GM21737 (cell line): ENCODE data around the gene TUNAR.

ENCODE experiments used
- ATAC-seq: cut with Tn5 transposase; IDR thresholded peaks from one replicate; pipeline ENCODE4 v1.9.1; 2021; ENCODE audit warnings: mild to moderate bottlenecking, moderate library complexity; ENCODE audit not compliant: unreplicated experiment

The TUNAR gene

DNA sequence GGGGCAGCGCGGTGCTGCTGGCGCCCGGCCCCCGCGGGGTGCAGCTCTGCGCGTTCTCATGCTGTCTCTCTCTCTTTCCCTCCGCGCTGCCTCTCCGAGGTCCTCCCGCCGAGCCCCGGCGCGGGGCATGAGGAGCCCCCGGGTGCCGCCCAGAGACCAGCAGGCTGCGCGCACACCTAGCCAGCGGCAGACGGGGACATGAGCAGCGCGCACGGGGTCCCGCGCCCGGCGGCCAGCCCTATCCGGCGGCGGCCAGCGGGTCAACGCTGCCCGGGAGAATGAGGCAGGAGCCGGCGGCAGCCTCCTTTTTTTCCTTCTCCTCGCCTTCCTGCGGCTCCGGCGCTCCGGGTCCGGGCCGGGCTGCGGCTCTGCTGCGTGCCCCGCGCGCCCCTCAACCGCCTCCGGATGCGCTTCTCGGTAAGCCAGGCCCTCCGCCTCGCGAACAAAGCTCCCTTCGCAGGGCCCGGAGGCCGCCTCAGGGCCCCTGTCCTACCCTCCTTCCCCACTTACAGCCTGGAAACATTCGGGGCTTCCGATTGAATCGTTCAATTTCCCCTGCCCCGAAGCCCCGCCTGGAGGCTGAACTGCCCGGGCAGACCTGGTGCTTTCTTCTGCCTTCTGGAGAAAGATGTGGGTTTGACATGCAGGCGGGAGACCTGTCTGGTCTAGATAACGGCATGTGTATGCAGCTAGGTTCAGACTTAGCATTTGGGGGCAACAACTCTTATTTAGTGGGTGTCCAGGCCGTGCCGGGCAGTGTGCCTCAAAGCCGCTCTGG, at the start of gene TUNAR:
TUNAR (plus strand) TSS at position 72 of the 778 bp plus-strand sequence.
- ATAC-seq, result no peak

DNA sequence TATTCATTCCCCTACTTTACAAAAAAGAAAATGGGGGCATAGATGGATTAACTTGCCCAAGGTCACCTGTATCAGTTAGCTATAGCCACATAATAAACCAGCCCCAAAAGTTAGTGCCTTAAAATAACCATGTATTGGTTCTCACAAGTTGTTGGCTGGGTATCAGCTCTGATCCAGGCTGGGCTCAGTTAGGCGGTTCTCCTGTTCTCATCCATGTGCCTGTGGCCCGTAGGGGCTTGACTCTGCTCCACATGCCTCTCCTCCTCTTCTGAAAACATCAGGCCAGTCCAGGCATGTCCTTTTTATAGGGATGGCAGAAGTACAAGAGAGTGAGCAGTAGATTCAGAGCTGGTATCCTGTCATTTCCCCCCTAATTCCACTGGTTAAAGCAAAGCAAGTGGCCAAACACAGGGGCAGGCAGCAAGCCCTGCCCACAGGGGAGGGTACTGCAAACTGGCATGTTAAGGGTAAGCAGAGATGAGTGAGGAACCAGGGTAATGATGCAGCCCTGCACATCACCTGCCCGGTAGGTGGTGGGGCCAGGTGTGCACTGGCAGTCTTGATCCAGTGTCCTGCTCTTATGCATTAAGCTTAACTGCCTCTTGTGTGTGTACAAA, 47.9 kb upstream of the TUNAR start:
- no peak for ATAC-seq

DNA sequence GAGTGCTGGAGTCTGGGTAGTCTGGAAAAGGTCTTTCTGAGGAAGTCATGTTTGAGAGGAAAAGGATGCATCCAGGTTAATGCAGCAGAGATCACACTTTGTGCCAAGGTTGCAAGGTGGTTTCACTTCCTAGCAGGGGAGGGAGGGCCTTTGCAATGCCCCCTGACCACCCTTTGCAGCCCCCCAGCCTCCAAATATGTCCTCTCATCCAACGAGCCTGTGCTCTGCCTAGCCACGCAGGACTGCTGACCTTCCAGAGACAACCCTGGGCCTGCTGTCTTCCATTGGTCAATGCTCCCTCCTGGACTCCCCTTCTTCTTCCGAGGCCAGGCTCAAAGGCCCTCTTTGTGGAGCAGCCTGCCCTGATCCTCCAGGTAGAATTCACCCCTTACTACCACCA, 47.3 kb upstream of the TUNAR start:
- no peak for ATAC-seq

DNA sequence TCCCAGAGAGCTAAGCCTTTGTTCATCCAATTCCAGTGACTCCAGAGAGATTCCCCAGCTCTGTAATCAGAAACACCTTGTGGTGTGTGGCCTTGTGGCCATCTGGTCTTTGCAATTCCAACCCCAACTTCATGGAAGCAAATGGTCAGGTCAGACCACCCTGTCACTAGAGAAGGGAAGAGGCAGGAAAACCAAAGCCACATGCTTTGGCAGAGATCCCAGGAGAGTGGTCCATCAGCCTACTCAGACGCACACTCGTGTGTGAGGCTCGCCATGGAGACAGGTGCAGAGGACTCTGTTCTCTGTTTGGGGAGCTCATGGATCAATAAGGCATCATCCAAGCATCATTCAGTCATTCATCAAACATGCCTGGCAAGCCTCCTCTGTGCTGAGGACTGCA, 46.2 kb upstream of the TUNAR start:
- no peak for ATAC-seq

DNA sequence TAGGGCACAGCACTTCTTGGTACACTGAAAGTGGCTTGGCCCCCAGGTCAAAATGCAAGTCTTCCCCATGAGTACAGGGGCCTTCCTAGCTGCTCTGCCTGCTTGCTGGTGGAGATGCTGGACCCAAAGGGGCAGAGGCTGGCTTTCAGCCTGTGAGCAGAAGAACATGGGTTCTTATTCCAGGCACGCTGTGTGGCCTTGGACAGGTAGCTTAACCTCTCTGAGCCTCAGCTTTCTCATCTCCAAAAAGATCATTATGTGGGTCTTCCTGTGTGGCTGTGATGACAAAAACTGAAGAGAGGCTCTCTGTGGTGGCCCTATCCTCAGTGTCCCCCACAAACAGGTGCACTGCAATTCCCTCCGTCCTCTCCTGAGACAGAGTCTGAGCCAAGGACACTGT, 45.6 kb upstream of the TUNAR start:
- no peak for ATAC-seq

DNA sequence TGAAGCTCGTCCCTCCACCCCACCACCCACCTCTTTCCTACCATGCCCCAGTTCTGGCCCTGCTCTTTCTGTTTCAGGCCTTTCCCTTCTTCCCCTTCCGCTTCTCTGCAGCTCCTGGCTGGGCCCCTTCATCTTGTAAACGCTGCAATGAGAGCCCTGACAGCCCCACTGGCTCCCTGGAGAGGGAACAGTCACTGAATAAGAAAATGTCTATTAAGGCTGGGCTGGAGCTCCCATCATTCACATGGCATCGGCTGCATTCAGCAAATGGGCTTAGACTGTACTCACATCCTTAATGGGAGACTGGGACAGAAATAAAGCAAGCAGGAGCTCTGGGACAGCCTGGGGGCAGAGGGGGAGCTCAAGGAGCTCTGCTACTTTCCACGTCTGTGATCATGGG, 45.2 kb upstream of the TUNAR start:
- no peak for ATAC-seq

DNA sequence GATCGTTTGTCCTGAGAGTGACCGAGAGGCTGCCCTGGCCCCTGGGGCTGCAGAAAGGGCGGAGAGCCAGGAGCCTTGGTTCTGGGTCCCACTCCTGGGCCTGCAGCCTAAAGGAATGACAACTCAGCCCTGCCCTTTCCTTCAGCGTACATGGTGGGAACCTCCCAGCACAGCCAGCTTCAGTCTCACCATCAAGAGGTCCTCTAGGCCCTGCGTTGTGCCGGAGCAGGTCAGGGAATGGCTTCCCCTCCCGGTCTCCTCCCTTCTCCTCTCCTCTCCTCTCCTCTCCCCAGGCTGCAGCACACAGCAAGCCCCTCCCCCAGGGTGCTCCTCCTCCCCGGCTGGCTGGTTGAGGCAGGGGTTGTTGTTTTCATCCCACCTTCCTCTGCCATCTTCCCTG, 44.6 kb upstream of the TUNAR start:
- no peak for ATAC-seq

DNA sequence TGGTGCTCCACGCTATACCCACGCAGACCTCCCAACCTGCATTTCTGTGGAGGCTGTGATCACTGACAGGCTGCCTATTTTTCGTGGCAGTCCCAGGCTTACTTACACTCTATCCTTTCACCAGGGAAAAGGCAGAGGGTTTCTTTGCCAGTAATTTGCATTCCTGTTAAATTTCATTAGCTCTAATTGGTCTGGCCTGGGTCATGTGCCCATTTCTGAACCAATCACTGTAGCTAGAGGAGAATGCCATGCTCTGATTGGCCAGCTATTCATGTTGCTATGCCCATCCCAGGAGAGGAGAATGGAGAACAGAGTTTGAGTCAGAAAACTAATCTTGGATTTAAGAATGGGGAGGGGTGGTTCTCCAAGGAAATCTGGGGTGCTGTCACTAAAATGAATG, 43.2 kb upstream of the TUNAR start:
- ATAC-seq, result no peak

DNA sequence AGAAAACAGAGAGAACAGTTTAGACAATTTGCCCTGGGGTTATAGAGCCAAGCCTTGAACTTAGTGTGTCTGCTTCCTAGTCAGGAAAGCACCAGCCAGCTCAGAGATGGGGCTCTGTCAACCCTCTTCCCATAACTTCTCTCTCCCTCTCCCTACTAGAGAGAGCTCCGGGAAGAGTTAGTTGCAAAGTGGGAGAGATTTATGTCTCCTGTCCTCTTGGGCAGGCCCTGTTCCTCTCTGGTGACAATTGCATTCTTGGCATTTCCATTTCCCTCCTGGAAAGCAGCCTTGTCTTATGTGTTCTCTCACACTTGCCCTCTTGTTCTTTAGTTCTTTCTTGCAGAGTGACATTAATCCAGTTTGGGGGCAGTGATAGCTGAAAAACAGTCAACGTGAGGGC, 42.1 kb upstream of the TUNAR start:
- no peak for ATAC-seq

DNA sequence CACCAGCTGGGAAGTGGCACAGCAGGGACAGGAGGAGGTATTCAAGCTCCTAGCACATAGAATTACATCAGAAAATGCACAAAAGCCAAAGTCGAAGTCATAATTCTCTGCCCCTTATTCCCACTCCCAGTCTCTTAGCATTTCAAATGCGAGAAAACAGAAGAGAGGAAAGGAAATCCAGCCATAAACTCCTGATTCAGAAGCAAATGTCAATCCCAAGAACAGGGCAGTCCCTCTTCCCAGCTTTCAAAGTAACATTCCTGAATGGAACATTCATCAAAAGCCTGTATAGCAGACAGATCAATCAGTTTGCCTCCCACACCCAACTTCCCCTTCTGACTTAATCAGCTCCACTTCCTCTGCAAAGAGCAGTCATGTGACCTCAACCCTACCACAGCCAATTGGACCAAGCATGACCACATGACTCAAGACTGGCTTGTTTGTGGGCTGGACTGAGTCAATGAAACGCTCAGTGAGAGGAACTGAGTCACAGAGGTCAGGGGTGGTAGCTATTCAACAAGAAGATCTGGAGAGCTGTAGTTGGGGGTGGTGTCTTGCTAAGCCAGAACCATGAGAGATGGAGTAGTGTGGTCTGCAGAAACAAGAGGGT, 41.4 kb upstream of the TUNAR start:
- ATAC-seq, result no peak

DNA sequence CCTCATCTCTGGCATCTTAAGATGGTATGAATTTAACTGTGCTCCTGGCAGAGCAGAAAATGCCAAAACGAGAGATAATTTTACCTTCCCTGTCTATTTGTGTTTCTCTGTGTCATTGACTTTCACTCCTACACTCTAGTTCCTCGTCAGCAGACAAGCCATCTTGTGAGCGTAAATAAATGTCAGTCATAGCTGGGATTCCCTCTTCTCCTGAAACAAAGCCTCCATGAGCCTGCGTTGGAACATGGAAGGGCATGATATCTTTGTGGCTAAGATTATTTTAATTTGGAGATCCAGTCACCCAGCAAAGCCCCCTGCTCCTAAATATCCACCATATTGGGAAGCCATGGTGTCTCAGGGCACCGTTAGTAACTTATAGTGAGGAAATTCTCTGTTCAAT, 37.8 kb upstream of the TUNAR start:
- no peak for ATAC-seq

DNA sequence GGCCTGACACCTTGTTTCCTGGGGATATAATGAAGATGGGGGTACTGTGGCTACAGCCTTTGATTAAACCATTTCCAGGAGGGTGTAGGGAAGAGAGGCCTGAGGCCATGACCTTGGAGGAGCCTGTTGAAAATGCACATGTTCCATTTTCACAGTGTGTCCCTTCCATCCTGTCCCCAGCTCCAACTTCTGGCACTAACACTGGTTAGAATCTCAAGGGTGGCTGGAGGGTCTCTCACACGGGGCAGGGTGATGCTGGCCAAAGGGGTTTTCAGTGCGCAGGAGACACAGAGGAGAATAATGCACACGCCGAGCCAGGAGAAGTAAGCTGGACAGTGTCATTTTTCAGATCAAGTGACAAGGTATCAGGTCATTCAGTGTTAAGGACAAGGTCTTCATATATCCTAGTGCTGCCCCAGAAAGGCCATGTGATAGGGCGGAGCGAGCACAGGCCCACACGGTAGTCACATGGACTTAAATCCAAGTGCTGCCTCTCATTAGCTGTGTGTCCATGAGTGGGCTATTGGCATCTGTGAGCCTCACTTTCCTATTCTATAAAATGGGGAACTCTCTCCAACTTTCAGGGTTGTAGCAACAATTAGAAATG, 36.4 kb upstream of the TUNAR start:
- no peak for ATAC-seq

DNA sequence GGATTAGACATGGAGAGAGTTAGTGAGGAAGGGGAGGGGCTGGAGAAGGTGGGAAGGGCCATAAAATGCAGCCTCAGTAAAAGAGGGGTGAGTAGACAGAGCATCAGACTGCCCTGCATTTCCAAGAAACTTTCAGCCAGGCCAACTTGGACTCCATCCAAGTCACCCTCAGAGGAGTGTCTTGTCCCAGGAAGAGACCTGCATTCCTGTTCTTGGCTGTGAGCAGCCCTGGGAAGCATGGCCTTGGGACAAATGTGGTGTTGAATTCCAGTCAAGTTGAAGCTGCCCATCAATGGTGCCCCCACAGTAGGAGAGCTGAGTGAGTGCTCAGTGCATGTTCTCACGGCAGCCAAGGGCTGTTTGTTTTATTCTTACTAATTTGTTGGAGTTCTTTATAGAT, 35.0 kb upstream of the TUNAR start:
- no peak for ATAC-seq

DNA sequence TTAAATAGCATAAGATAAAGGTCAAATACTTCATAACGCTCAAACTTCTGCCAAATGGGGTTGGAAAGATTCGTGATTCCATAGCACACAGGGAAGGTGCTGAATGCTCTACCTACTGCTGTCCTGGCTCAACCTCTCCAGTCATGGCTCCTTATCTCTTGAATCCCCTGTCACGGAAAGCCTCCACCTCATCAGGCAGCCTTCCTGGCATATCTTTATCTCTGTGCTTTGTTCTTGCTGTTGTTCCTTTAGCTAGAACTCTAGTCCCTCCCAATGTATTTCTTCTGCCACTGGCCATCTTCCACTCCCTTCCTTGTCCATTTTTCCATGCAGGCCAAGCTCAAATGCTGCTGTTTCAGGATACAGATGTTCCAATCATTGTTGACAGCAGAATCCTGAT, 26.9 kb upstream of the TUNAR start:
- no peak for ATAC-seq

DNA sequence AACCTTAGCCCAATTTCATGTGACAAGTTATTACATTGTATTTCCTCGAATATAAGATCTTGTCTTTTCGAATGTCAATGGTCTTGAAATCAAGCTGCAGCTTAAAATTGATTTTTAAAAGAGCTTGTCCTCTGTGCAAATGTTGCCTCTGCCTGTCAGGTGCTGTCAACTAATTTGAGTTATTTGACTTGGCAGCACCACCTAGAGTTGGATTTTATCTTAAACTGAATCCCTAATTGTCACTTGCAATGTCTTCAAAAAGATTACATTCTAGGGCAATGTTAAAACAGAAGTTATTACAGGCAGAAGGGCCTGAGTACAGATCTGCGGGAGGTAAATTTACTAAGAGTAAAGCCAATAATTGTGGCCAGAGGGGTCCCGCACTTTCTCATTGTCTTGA, 26.2 kb upstream of the TUNAR start:
- no peak for ATAC-seq

DNA sequence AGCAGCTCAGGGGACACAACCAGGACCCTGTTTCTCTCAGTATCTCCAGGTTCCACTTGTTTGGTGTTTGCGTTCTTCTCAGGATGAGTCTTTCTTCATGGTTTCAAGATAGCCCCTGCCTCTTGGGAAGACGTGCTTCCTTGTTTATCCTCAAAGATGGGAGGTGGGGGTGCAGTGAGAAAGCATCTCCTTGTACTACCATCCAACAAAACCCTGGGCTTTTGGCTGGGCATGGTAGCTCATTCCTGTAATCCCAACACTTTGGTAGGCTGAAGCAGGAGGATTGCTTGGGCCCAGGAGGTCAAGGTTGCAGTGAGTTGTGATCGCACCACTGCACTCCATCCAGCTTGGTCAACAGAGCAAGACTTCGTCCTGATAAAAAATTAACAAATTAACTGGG, 21.0 kb upstream of the TUNAR start:
- ATAC-seq, result no peak

DNA sequence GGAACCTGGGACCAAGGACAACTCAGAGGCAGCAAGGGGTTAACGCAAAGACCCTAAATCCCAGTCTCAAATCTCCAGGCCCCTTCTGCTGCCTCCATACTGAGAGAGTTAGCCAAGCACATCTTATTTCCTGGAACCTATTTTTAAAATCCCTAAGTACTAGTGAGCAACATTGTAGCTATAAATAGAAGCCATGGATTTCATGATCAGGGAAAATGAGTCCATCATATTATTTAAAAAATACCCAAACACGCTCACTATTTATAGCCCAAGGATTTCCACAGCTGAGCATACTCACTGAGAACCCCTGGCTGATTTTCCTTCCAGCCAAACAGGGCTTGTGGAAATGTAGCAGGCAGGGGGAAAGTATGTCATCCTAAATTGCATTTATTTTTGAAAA, 19.4 kb upstream of the TUNAR start:
- ATAC-seq, result no peak

DNA sequence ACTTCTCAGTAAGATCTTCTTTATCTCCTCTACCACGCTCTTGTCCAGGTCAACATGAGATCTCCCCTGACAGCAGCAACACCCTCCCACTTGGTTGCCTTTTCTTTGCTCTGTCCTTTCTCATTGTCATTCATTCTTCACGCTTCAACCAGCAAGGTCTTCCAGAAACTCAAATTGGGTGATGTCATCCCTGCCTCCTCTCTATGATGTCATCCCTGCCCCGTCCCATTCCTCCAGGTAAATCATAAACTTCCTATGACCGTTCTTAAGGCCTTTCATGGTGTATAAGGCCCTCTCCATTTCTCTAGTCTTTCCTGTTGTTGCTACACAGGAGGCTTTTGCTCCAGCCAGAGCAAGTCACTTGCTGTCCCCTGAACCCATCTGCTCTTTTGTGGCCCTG, 17.7 kb upstream of the TUNAR start:
- ATAC-seq, result no peak

DNA sequence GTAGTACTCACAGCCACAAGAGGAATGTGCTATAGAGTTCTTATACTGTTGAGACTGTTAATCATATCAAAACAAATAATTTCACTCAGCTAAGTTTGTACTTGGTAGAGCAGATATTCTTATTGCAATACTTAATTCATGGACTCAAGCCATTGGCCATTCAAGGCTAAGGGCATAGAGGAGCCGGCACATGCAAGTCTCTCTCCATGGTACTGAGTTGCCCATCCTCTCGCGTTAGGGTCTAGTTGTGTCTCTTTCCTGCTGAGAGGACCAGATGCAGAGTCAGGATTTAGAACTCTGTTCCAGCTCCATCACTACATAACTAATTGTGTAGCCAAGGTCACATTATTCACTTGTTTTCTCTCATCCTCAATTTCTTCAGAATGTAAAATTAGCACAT, 14.4 kb upstream of the TUNAR start:
- ATAC-seq, result no peak

DNA sequence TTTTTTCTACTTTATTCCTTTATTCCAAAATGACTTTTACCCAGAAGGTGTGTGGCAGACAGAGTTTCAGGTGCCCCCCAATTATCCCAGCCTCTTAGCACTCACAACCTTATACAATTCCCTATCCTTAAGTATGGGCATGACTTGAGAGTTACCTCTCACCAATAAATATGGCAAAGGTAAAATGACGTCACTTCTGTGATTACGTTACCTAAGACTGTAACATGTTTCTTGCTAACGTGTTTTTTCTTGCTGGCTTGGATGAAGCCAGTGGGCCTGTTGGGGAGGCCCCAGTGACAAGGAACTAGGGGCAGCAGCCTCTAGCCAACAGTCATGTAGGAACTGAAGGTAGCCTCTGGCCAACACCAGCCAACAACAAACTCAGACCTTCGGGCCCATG, 13.3 kb upstream of the TUNAR start:
- no peak for ATAC-seq

DNA sequence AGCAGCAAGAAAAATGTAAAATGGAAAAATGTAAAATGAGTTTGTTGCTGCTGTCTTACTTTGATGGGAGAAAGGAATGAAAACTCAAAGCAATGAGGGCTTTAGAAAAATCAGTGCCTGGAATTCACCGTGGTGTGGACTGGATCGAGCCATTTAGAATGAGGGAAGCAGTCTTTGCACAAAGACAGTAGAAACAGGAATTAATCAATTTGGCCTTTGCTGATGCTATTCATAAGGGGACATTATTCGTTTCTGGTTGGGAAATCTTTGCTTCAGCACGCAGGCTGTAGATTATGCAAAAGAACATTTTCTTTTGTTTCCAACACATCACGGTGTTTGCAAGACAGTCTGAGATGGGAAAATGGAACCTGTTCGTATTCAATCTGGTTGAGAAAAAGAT, 6.9 kb upstream of the TUNAR start:
- ATAC-seq, result no peak

DNA sequence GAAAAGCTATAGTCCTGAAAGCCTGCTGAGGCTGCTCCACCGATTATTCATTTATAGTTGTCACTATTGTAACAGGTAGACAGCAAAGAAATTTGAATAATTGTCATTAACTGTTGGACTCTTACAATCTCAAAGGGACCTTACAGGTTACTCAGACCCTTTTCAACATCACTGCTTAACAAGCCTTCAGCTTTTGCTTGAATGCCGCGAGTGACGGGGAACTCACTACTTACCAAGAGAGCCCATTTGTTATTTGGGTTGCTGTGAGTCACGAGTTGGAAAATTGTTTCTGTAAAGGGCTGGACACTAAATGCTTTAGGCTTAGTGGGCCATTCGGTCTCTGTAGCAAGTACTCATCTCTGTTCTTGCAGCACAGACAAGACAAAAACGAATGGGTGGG, 5.9 kb upstream of the TUNAR start:
- no peak for ATAC-seq
